ENCODE results near the gene CSTF1.

Gene CSTF1

DNA sequence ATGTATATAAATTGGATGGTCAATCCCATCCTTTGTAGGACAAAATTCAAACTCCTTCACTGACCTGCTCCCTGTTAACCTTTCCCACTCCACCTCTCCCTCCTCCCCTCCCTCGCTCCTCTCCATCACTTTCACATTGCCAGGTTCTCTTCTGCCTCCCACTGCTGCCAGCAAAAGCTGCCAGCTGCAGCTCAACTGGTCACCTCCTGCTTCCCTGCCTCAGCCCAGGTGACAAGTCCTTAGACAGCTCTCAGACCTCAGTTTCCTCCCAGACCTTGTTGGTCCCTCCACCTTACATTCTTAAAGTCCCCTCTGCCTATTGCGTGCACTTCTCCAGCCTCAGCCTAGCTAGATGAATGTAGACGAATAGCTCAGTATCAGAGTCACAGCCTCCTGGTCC, 52.7 kb downstream of the CSTF1 start:
- H3K4me3 ChIP-seq (replicated peaks; ENCODE audit: low read depth, low read length): no peak overlapping the region
- H3K27me3 ChIP-seq (replicated peaks; ENCODE audit: control insufficient read depth, insufficient read depth, low read length): no peaks in the 10 kb centered on the region
- H3K36me3 ChIP-seq (ENCODE audit: control insufficient read depth, insufficient read depth, low read length): no peaks in the 10 kb centered on the region
- no peak for TF ChIP-seq CTCF (IDR thresholded peaks at IDR 0.05; ENCODE audit: insufficient read depth, low read length, poor library complexity, severe bottlenecking)
- DNase-seq (ENCODE audit: extremely low read depth, insufficient read length): no peak

DNA sequence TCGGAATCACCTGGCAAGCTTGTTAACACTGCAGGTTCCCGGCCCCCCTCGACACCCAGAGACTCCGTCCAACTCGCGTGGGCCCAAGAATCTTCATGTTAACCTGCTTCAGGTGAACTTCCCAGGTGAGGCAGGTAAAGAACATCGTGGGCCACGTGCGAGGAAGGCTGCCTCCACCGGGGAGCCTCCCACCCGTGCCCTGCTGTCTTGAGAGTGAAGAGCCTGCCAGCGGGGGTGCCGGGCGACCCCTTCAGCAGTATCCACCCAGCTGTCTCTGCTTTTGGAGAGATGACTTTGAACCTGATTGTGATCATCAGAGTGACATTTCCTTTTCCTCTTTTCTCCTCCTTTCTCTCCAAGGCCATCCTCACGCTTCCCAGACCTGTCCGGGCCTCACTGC, 53.1 kb downstream of the CSTF1 start:
- no peaks in the 10 kb centered on the region for H3K27me3 ChIP-seq (replicated peaks; ENCODE audit: control insufficient read depth, insufficient read depth, low read length)
- no peaks in the 10 kb centered on the region for H3K36me3 ChIP-seq (ENCODE audit: control insufficient read depth, insufficient read depth, low read length)
- H3K4me3 ChIP-seq (replicated peaks; ENCODE audit: low read depth, low read length): no peak overlapping the region
- DNase-seq (ENCODE audit: extremely low read depth, insufficient read length): no peak
- TF ChIP-seq CTCF (IDR thresholded peaks at IDR 0.05; ENCODE audit: insufficient read depth, low read length, poor library complexity, severe bottlenecking): no peak

GRCh38 chr20:56447227-56447626, 54.8 kb downstream of the CSTF1 start:
- no peaks in the 10 kb centered on the region for H3K27me3 ChIP-seq (replicated peaks; ENCODE audit: control insufficient read depth, insufficient read depth, low read length)
- no peak for TF ChIP-seq CTCF (IDR thresholded peaks at IDR 0.05; ENCODE audit: insufficient read depth, low read length, poor library complexity, severe bottlenecking)
- no peak overlapping the region for H3K4me3 ChIP-seq (replicated peaks; ENCODE audit: low read depth, low read length)
- no peak for DNase-seq (ENCODE audit: extremely low read depth, insufficient read length)
- no peaks in the 10 kb centered on the region for H3K36me3 ChIP-seq (ENCODE audit: control insufficient read depth, insufficient read depth, low read length)

GRCh38 chr20:56449459-56449858, 57.0 kb downstream of the CSTF1 start:
- no peak overlapping the region for H3K4me3 ChIP-seq (replicated peaks; ENCODE audit: low read depth, low read length)
- DNase-seq (ENCODE audit: extremely low read depth, insufficient read length): no peak
- TF ChIP-seq CTCF (IDR thresholded peaks at IDR 0.05; ENCODE audit: insufficient read depth, low read length, poor library complexity, severe bottlenecking): no peak
- H3K27me3 ChIP-seq (replicated peaks; ENCODE audit: control insufficient read depth, insufficient read depth, low read length): no peaks in the 10 kb centered on the region
- H3K36me3 ChIP-seq (ENCODE audit: control insufficient read depth, insufficient read depth, low read length): no peaks in the 10 kb centered on the region

- Histone ChIP-seq H3K4me3 (replicated peaks; ENCODE audit: low read depth, low read length) (no peak overlapping the region), H3K36me3 (ENCODE audit: control insufficient read depth, insufficient read depth, low read length) (no peaks in the 10 kb centered on the region), H3K27me3 (replicated peaks; ENCODE audit: control insufficient read depth, insufficient read depth, low read length) (no peaks in the 10 kb centered on the region)
- TF ChIP-seq CTCF (IDR thresholded peaks at IDR 0.05; ENCODE audit: insufficient read depth, low read length, poor library complexity, severe bottlenecking): no peak
- DNase-seq (ENCODE audit: extremely low read depth, insufficient read length): no peak
Observed at GRCh38 chr20:56451056-56451765, 58.8 kb downstream of the CSTF1 start.

- no peak overlapping the region for H3K4me3 ChIP-seq (replicated peaks; ENCODE audit: low read depth, low read length)
- no peaks in the 10 kb centered on the region for H3K36me3 ChIP-seq (ENCODE audit: control insufficient read depth, insufficient read depth, low read length)
- DNase-seq (ENCODE audit: extremely low read depth, insufficient read length): peak; percentile 29
- no peak for TF ChIP-seq CTCF (IDR thresholded peaks at IDR 0.05; ENCODE audit: insufficient read depth, low read length, poor library complexity, severe bottlenecking)
- H3K27me3 ChIP-seq (replicated peaks; ENCODE audit: control insufficient read depth, insufficient read depth, low read length): no peaks in the 10 kb centered on the region
Observed at GRCh38 chr20:56453352-56453751, 60.9 kb downstream of the CSTF1 start.

Measured in GM06990 (cell line).